NCI-H146 treated with DMSO at 0.1 percent for 48 hours (cell line): Measurements from ENCODE around the gene MLYCD.
"Not testable (repeated sequence)": the region's sequence is repeated elsewhere in the genome, so short reads cannot be mapped to it uniquely, and the experiment has no call there.

Experiments used
- DNase-seq: peaks from one replicate; lab custom pipeline; 2025; ENCODE audit not compliant: unreplicated experiment; lab: John Stamatoyannopoulos, UW

Gene MLYCD

DNA sequence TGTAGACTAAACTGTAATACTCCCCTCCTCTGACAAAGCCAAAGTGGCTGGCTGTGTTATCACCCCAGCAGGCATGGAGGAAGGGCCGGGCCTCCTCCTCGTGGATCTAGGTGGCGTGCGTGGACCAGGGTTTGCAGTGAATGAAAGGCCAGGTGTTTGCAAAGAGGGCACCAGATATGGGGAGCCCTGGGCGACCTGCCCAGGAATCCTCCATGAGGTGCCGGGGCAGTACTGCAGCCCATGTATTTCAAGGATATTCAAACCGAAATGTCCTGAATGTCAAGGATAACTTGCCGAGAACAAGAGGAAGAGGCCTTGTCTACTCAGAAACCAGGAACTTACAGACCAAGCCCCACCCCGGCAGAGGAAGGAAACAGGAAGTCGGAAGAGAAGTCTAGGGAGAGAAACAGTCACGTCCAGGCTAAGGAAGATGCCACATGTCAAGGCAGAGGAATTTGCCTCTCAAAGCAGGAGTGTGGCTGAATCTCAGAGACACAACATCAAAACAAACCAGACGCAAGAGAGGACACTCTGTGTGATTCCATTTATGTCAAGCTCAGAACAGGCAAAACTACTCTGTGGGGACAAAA, 40.4 kb downstream of the MLYCD start:
- DNase-seq: no peak

DNA sequence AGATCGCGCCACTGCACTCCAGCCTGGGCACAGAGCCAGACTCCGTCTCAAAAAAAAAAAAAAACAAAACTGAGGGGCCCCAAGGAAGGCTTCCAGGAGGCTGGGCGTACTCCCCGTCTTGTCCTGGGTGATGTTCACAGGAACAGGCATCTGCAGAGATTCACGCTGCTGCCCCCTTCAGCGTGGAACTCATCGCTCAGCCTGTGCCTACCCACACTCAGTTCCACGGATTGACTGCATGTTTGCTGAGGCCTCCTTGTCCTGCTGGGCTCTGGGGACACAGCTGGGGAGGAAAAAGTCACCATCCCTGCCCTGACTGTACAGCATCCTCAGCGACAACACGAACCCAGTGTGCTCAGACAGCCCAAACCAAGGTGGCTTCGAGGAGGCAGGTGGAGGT, 41.2 kb downstream of the MLYCD start:
- no peak for DNase-seq

DNA sequence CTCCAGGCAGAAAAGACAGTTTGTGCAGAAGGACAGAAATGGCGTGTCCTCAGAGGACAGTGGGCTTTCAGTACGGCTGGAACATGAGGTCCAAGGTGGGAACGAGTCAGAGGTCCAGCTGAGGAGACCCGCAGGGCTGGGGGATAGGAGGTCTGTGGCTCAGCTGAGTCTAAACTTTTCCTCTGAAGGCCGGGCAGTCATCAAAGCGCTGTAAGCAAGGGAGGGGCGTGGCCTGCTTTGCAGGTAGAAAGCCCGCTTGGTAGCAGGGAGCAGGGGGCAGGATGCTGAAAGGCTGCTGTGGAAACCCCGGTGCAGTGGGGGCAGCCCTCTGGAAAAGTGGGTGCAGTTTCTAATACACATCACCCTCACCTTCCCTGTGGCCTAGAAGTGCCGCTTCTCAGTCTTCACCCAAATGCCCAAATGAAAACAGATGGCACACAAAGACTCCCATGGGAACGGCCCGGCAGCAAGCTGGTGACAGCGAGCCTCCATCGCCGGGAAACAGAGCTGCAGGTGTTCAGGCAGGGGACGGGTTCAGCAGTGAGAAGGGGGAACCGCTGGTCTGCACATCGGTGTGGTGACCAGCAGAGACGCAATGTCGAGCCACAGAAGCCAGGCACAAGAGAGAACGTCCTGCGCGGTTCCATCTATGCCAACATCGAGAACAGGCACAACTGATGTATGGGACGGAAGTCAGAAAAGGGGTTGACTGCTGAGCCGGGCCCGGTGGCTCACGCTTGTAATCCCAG, 41.9 kb downstream of the MLYCD start:
- peak; percentile 12 for DNase-seq

DNA sequence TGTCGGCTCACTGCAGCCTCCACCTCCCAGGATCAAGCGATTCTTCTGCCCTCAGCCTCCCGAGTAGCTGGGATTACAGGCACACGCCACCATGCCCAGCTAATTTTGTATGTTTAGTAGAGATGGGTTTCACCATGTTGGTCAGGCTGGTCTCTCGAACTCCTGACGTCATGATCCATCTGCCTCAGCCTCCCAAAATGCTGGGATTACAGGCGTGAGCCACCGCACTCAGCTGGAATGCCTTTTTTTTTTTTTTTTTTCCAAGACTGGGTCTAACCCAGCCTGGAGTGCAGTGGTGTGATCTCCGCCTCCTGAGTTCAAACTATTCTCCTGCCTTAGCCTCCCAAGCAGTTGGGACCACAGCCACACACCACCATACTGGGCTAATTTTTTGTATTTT, 42.6 kb downstream of the MLYCD start:
- not testable (repeated sequence) for DNase-seq

DNA sequence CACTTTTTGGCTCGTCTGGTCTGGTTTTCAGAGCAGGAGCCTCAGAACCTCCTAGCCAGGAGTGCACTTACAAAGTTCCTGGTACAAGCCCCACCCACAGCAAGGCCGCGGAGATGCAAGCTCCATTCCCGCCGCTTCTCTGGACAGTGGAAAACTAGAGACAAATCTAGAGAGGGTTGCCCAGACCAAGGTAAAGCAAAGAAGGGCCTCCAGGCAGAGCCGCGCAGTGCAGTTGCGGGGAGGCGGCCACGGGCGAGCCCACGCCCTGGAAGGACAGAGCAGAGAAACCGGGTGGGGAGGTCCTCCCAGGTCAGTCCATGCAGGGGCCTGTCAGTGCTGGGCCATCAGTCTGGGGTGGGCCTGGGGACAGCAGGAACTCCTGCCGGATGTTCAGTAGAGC, 43.2 kb downstream of the MLYCD start:
- DNase-seq: no peak

DNA sequence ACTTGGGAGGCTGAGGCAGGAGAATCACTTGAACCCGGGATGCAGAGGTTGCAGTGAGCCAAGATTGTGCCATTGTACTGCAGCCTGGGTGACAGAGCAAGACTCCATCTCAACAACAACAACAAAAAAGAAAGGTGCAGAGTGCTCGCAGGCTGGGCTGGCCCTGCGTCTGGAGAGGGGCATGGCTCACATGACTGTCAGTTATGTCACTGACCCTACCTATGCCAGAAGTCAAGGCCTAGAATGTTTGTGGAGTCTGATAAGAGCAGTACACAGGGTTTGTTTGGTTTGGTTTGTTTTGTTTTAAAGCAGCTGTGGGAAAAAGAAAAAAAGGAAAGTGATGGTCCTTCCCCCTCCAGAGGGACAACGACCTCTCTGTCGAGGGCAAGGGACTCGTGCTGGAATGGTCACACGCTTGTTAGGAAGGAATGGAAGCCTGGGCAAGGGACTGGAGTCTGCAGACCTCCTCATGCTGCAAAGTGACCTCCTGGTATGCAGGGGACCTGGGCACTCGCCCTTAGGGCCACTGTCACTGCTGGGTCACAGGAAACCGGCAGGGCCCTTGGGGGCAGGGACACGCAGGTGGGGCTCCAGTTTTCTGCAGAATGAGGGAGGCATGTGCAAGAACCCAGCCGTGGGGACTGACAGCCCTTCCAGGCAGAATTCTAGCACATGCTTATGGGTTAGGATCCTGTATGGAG, 44.0 kb downstream of the MLYCD start:
- DNase-seq: no peak

DNA sequence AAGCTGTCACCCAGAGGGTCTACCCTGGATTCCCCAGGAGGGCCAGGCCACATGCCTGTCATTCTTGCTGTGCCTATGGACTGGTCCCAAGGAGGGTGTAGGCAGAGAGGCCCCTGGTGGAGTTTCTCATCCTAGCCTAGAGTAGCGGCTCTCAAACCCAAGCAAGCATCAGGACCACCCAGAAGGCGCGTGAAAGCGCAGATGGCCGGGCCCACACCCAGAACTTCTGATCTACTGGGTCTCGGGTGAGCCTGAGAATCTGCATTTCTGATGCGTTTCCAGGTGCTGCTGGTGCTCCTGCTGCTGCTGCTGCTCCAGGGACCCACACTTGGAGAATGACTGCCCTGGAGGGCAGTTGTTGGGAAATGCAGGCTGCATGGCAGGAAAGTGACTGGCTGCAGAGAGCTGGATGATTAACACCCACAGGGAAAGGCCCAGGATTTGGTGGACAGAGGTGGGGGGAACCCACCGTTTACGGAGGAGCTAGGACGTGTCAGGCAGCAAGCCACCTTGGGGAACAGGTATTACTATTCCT, 44.7 kb downstream of the MLYCD start:
- no peak for DNase-seq

DNA sequence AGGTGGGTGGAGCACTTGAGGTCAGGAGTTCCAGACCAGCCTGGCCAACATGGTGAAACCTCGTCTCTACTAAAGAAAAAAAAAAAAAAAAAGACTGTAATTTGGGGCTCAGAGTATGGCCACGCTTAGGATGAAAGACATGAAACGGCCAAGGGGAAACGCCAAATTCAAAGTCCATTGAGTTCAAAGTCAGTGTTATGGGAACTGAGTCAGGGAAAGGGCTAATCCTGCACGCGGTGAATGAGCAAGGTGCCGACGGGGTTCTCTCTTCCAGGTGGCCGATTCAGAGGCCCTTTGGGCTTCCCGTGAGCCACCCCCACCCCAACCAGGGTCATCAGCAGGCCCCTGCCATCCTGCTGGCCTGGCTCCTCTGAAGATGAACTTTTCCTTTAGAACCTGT, 46.7 kb downstream of the MLYCD start:
- DNase-seq: no peak

DNA sequence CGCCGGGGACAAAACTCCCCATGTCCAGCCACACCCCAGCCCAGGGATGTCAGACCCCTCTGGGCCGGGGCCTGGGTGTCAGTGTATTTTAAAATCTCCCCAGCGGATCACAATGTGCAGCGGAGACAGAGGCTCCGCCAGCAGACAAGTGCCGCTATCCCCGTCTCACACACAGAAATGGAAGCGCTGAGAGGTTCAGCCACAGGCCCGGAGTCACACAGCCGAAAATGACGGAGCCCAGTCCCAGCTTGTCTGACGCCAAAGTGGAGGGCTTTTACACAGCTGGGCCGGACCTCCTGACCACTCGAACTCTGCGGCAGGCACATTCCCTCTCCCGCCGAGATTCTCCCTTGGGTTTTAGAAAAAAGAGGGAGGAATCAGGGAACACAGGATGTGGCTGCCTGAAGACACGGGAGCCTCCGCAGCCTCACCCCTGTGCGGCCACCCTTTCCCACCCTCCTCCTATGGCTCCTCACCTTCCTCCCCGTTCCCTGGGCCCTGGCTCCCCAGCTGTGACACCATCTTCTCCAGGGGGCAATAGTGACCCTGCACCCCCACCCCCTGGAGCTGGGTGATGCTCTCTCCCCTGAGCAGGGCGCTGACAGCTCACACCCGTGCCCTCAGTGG, 47.4 kb downstream of the MLYCD start:
- DNase-seq: no peak

DNA sequence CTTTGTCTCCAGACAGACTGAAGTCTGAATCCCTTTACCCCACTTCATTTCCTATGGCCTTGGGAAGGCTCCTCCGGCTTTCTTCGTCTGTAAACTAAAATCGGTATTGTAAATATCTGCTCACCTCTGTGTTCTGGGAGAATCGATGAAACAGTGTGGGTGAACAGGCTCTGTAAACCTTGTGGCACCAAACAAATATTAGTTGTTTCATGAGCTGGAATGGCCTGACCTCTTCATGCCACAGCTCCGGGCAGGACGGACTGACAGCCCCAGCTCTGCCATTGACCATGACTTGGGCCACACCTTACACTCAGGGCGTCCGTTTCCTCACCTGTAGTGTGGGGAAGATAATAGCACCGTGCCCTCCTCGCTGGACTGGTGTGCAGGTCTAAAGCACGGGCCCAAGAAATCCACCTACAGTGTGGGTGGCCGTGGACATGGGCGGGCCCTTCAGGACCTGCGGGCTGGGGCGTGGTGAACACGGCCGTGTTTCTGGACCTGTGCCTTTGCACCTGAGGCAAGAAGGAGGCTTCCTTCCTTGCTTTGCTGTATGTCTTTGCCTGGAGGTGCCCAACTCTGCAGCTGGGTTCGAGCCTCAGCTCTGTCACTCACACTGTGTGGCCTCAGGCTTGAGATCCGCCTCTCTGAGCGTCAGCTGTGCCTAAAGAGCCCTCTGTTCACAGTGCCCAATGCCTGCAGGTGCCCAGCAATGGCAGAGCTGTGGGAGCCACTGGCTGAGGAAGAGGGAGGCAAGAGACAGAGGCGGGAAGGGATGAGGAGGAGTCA, 48.1 kb downstream of the MLYCD start:
- no peak for DNase-seq

DNA sequence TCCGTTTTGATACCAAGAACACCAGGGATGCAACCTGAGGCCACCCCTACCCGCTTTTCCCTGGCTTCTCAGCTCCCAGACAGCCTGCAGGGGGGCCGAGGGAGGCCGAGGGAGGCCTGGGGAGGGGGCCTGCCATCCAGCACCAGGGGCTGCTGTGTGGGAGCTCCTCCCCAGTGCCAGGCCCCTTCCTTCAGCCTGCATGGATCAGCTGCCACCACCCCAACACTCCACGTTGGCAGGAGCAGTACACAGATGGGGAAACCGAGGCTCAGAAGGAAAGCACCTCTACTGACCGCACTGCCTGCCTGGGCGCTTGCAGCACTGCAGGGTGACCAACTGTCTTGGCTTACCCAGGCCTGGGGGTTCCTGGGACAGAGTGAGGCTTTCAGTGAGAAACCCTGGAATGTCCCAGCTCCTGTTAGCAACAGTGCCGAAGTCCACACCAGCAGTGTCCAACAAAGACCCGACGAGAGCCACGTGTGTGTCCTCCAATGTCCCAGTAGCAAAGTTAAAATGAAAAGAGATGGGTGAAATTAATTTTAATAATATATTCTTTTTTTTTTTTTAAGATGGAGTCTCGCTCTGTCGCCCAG, 48.8 kb downstream of the MLYCD start:
- no peak for DNase-seq

DNA sequence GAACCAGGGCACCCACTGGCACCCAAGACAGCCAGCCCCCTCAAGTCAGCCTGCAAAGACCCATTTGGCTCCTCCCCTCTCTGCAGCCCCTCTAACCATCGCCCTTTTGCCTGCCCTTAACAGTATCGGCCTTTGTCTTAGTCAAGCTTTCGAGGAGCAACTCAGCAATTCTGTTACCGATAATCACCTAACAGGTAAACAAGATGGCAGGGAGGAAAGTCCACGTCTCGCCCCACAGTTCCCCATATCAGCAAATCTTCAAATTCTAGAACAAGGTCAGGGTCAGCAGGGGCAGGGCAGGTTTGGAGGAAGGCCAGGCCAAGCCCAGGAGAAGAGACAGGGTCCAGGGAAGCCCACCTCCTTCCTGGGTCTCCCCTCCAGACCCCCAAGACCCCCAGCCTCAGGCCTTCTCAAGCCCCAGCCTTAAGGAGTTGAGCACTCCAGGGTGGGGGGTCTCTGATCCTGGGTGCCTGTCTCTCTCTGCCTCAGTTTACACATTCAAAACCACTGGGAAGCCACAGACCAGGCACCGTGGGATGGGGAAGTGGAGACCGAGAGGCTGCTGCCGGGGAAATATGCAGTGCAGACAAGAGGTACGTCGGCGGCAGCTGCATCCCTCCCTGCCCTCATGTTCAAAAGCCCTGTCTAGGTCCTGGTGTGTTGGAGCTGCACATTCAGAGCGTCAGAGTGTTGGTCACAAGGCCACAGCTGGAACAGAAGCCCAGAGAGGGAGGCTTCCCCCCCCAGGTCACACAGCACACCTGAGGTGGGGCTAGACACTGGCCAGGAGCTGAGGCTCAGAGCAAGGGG, 50.2 kb downstream of the MLYCD start:
- no peak for DNase-seq

DNA sequence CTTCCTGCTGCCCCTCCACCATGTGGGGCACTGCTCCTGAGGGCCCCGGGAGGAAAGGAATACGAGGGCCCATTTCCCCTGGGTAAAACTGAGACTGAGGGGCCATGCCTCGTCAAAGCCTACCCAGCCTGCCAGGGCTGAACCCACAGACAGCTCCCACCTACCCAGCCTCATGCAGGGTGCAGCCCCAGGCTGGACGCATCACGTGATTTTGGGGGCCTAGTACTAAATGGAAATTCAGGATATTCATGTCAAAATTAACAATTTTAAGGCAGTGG, 50.7 kb downstream of the MLYCD start:
- DNase-seq: no peak

DNA sequence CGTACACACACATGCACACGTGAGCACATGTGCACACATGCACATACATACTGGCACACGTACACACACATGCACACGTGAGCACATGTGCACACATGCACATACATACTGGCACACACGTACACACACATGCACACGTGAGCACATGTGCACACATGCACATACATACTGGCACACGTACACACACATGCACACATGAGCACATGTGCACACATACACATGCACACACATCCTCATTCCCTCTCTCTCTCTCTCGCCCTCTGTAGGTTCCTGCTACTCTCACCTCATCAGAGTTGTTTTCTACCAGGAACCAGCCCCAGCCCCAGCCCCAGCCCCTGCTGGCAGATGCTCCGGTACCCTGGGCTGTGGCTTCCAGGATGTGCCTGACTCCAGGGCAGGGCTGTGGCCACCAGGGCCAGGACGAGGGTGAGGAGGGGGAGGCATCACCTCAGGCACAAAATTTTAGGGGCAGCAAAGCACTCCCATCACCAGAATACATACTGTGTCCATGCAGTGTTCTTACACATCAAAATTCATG, 52.0 kb downstream of the MLYCD start:
- DNase-seq: not testable (repeated sequence)

DNA sequence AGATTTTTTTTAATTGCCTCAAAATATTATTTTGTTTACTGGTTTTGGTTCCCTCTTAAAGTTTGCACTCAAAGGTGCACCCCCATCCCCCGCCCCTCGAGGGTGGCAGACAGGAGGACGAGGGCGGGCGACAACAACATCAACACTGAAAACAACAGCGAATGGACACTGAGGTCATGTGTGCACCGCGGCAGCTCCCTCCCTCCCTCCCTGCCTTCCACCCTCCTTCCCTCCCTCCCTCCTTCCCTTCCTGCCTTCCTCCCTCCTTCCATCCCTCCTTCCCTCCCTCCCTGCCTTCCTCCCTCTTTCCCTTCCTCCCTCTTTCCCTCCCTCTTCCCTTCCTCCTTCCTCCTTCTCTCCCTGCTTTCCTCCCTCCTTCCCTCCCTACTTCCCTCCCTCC, 52.6 kb downstream of the MLYCD start:
- DNase-seq: no peak

DNA sequence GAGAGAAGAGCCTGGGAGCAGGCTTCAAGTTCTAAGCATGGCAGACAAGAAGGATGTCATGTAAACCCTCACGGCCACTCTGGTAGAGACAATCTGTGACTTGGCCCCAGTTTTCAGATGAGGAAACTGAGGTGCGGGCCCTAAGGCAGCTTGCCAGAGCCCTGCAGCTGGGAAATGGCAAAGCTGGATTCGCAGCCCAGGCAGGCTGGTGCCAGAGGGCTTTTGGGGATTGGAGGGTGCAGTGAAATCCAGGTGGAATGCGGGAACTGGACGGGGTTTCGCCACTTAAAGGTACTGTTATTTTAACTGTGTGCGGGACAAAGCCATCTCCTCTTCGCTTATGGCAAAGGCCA, 53.6 kb downstream of the MLYCD start:
- DNase-seq: no peak

DNA sequence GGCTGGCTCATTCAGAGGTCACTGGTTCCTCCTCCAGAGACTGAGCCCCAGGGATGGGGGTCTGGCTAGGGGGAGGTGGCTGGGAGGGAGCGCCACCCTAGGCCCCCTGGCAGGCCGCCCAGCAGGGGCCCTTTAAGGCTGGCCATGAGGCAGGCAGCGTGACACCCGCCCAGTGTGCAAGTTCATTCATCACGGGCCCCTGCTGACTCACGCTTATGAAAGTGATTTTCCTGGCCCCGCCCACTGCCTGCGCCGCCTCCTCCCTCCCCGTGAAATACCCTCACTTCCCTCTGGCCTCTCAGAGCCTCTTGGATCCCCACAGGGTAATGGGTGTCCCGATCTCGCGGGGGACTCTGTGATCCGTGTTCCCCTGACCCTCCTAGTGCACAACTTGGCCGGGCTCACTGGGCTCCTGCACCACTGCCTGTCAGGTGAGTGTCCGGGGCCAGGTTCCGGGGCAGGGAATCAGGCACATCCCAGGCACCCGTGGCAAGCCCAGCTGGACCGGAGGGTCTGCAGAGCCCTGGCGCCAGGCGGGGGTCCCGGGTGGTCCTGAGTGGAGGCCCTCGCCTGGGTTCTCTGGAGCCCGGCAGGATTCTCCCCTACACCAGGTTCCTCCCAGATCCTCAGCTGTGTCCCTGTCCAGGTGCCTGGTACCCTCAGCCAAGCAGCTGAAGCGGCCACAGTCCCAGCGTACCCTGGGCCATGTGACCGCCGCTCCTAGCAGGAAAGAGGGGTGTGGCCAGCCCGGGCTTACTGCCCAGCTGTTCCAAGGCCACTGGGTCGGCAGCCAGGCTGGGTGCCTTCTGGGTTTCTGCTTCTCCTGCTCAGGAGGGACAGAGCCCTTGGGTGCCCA, 54.3 kb downstream of the MLYCD start, which contains the start of gene OSGIN1:
TSS of gene OSGIN1 (plus strand) at position 301 of the 856 bp plus-strand sequence. CDS start 4,432 bp downstream, outside the sequence.
- peak; percentile 32 for DNase-seq

DNA sequence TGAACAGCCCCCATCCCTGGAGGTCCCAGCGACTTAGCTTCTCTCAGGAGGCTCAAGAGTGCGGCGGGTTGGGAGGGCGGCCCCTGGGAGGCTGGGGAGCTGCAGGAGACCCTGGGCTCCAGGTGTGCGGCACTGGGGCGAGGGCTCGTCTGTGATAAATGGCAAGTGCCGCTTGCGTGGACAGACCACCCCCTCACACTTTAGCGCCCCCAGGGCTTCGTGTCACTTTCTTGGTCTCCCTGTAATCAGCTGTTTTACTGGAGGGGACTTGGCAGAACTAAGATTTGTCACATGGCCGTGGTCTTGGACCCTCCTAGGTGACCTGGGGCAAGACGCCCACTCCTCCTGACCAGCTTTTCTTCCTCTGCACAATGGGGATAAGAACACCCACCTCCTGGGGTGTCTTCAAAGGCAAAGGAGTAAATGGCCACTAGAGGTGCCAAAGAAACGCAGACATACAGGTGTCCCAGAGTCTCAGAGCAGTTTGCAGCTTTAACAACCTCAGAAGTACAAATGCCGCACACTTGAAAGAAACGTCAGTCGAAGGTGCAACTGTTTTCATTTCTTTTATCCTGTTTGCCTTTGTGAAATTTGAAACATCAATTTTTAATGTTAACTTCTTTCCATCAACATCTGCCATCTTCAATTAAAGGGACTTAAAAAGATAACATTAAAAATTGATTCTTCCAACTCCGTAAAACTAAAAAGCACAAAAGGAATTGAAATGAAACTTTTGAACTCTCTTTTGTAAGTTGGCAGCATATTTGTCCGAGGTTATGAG, 55.1 kb downstream of the MLYCD start:
- peak; percentile 21 for DNase-seq
